Natural killer cell treated with Interleukin-12 subunit alpha and Interleukin-12 subunit beta and Interleukin-15 and Interleukin-18, amount 100 ng/mL, for 72 hours (primary cell): ENCODE results near the gene CNN3. TPM values are rescaled to one million over a fixed set of nuclear protein-coding genes. Genes with fewer than 3 reads are reported as not detected.
"Not testable (repeated sequence)": the region's sequence is repeated elsewhere in the genome, so short reads cannot be mapped to it uniquely, and the experiment has no call there.

ENCODE experiments used
- ATAC-seq, 2 donors: fragments of 150-1000 bp; cut with Tn5 transposase in 1 of 2; sonication (Bioruptor Pico), chemical (Tn5 transposase) in 1 of 2; 2 replicates each; pipeline ENCODE4 v1.10.0; 2021
- DNase-seq: peaks from one replicate; pipeline ENCODE4 v3.0.0; 2022; ENCODE audit warnings: low spot score
- H3K27ac Mint-ChIP-seq, 2 donors: 1 replicate in 1 of 2; 2 replicates in 1 of 2; pipeline ENCODE4 v1.8.0; 2022; ENCODE audit warnings: mixed read lengths in 2 of 2, mild to moderate bottlenecking in 1 of 2, moderate library complexity in 1 of 2
- H3K27me3 Mint-ChIP-seq, 2 donors: 1 replicate in 1 of 2; 2 replicates in 1 of 2; pipeline ENCODE4 v1.8.0; 2022; ENCODE audit warnings: mixed read lengths in 2 of 2
- H3K36me3 Mint-ChIP-seq: one replicate; pipeline ENCODE4 v1.8.0; 2022; ENCODE audit warnings: mixed read lengths
- H3K4me1 Mint-ChIP-seq, 2 donors: 1 replicate in 1 of 2; 2 replicates in 1 of 2; pipeline ENCODE4 v1.8.0; 2022; ENCODE audit warnings: low read depth in 2 of 2, mixed read lengths in 2 of 2, mild to moderate bottlenecking in 1 of 2
- H3K4me3 Mint-ChIP-seq: one replicate; pipeline ENCODE4 v1.8.0; 2022; ENCODE audit warnings: mixed read lengths
- H3K9me3 Mint-ChIP-seq: 2 replicates; pipeline ENCODE4 v1.8.0; 2022; ENCODE audit warnings: mixed read lengths
- total RNA-seq, 2 donors: library from RNA; stranded (reverse); gene quantifications; one replicate each; pipeline ENCODE4 v1.2.3, GENCODE V29; 2022

Gene CNN3
- total RNA-seq, 2 donors from 2014 or later, result 0.50 TPM; not detected in 1

DNA sequence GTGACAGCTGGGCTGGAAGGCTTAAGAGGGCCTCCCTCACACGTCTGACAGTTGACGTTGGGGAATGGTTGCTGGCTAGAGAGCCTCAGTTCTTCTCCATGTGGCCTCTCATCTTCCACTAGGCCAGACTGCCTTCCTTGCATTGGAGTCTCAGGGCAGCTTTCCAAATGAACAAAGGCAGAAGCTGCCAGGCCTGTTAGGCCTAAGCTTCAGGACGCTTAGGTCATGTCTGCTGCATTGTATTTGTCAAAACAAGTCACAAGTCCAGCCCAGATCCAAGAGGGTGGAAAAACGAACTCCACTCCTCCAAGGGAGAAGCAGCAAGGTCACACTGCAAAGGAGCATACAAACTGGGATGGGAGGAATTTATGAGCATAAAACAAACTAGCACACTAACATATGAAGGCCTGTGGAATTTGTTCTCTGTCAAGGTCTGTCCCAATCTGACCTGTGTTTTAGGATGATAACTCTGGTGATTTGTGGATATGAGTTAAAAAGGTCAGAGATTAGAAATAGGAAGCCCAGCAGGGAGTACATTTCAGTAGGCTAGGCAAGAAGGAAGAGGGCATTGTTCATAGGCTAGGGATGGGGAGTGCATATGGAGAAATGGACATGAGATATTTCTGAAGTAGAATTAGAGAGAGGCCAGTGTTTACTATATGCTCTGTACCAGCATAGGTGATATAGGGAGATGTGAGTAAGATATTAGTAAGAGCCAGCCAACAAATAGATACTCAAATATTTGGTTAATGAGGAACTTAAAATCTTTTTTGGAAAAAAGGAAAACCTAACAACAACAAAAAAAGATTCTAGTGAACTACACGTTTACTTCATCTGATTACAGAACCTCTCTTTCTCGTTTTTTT is 29.1 kb upstream of the CNN3 start:
- no peaks in the 10 kb centered on the region for H3K27me3 Mint-ChIP-seq
- no peaks in the 10 kb centered on the region for H3K36me3 Mint-ChIP-seq
- H3K4me3 Mint-ChIP-seq, result no peak overlapping the region
- H3K9me3 Mint-ChIP-seq, result no peaks in the 10 kb centered on the region
- H3K4me1 Mint-ChIP-seq, result no peaks in the 10 kb centered on the region
- DNase-seq, result no peak
- no peak overlapping the region for H3K27ac Mint-ChIP-seq
- ATAC-seq, result no peak

GRCh38 chr1:94954263-94955220 is 27.6 kb upstream of the CNN3 start:
- H3K27me3 Mint-ChIP-seq, result peaks cover 0 to 3% of the 10 kb centered on the region in 2 donors
- no peak for ATAC-seq
- no peak for DNase-seq
- no peak overlapping the region for H3K4me3 Mint-ChIP-seq
- H3K36me3 Mint-ChIP-seq, result no peaks in the 10 kb centered on the region
- no peaks in the 10 kb centered on the region for H3K9me3 Mint-ChIP-seq
- no peak overlapping the region for H3K27ac Mint-ChIP-seq
- no peaks in the 10 kb centered on the region for H3K4me1 Mint-ChIP-seq

DNA sequence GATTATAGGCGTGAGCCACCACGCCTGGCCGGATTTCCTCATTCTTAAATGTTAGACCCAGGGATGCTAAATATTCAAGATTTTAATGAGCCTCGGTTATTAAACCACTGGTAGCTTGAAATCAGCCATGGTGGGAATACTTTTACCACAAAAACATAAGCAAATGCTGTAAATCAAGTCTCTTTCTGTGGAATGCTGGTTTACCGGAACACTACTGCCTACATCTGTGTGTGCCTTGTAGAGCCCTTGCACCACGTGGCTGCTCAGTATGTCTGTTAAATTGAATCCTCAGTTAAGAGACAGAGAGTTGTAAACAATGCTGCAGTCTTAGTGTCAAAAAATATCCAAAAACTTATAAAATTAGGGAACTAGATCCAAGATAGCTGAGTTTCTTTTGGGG is 26.8 kb upstream of the CNN3 start:
- no peaks in the 10 kb centered on the region for H3K9me3 Mint-ChIP-seq
- ATAC-seq (no peak), DNase-seq (no peak)
- peaks cover 0 to 3% of the 10 kb centered on the region in 2 donors for H3K27me3 Mint-ChIP-seq
- no peak overlapping the region for H3K27ac Mint-ChIP-seq
- H3K4me3 Mint-ChIP-seq, result no peak overlapping the region
- H3K36me3 Mint-ChIP-seq, result no peaks in the 10 kb centered on the region
- H3K4me1 Mint-ChIP-seq, result no peaks in the 10 kb centered on the region

DNA sequence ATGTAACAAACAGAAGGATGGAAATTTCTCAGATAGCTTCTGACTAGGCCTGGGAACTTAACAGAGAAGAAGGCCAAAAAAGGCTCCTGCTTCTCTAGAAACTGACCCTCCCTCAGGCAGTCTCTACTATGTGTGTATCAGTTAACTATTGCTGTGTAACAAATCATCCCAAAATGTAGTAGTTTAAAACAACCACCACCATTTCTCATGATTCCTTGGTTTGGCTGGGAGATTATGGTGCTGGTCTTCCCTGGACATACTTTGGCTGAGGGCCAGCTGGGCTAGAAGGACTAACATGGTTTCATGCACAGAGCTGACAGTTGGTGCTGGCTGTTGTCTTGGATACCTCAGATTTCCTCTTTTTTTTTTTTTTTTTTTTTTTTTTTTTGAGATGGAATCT is 26.2 kb upstream of the CNN3 start:
- no peak overlapping the region for H3K4me3 Mint-ChIP-seq
- no peaks in the 10 kb centered on the region for H3K36me3 Mint-ChIP-seq

DNA sequence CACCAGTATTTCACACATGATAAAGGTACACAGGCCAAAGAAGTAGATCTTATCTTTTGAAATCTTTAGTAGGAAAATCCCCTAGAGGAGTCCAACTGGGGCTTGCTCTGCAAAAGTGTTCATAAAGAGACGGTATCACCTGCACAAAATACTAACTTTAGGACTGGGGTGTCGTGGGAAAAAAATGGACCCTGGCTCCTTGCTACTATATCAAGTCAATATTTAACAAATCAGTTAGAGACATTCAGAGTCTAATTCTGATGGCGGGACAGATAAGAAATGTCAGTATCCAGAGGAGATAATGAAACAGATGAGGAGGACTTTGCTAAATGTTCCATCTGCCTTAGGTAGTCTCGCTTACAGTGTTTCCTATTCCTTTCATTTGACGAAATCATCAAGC is 25.6 kb upstream of the CNN3 start:
- ATAC-seq, result no peak
- DNase-seq, result no peak
- Mint-ChIP-seq H3K4me1 (no peaks in the 10 kb centered on the region), H3K27me3 (peaks cover 0 to 3% of the 10 kb centered on the region in 2 donors), H3K9me3 (no peaks in the 10 kb centered on the region), H3K36me3 (no peaks in the 10 kb centered on the region), H3K4me3 (no peak overlapping the region), H3K27ac (no peak overlapping the region)

More for the DNA sequence above, 26.2 kb upstream of the CNN3 start:
- Mint-ChIP-seq H3K27ac (no peak overlapping the region), H3K27me3 (peaks cover 0 to 3% of the 10 kb centered on the region in 2 donors), H3K9me3 (no peaks in the 10 kb centered on the region), H3K4me1 (no peaks in the 10 kb centered on the region)
- ATAC-seq (no peak), DNase-seq (no peak)

GRCh38 chr1:94951509-94952208 is 24.7 kb upstream of the CNN3 start:
- DNase-seq (no peak), ATAC-seq (no peak)
- Mint-ChIP-seq H3K4me1 (no peaks in the 10 kb centered on the region), H3K27ac (no peak overlapping the region), H3K9me3 (no peaks in the 10 kb centered on the region), H3K4me3 (no peak overlapping the region), H3K36me3 (no peaks in the 10 kb centered on the region), H3K27me3 (peaks cover 0 to 3% of the 10 kb centered on the region in 2 donors)

- DNase-seq (no peak), ATAC-seq (no peak)
- H3K4me3 Mint-ChIP-seq, result no peak overlapping the region
- H3K4me1 Mint-ChIP-seq, result no peaks in the 10 kb centered on the region
- H3K36me3 Mint-ChIP-seq, result no peaks in the 10 kb centered on the region
- H3K27ac Mint-ChIP-seq, result no peak overlapping the region
- H3K27me3 Mint-ChIP-seq, result peaks cover 0 to 6% of the 10 kb centered on the region in 2 donors
- H3K9me3 Mint-ChIP-seq, result no peaks in the 10 kb centered on the region
These were observed 24.1 kb upstream of the CNN3 start for GRCh38 chr1:94951046-94951445.

DNA sequence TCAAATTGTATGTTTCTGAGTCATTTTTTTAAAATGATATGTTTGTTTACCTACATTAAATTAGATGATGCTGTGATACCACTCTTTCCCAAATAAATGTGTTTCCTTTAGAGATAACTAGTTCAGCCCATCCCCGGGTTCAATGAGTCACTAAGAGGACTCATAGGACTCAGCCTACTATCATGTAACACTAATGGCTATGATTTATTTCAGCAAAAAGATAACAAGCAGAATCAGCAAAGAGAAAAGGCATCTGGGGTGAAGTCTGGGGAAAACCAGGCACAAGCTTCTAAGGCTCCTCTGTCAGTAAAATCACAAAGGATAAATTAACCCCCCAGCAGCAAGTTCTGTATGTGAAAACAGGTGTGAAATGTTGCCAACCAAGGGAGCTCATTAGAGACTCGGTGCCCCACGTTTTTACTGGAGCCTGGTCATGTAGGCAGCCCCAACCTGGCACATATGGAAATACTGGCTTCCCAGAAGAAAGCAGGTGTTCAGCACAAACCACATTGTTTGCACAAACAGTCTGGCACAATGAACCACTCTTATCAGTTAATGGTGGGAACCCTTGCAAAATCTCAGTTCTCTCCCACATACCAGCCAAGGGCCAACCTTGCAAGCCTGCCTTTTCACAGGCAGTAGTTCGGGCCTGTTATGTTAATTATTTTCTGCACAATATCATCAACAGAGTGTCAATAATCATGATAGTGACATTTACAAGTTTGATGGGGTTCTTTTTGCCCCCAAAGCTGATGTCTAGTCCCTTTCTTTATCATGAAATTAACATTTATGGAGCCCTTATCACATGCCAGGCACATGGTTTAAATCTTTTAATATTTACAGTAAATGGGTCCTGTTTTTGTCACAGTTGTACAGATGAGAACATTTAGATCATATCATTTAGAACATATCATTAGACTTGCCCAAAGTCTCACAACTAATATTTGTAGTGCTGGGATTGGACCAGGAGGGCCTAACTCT is 23.1 kb upstream of the CNN3 start:
- Mint-ChIP-seq H3K9me3 (no peaks in the 10 kb centered on the region), H3K27ac (no peak overlapping the region), H3K4me3 (no peak overlapping the region), H3K4me1 (no peaks in the 10 kb centered on the region), H3K36me3 (no peaks in the 10 kb centered on the region), H3K27me3 (peaks cover 0 to 9% of the 10 kb centered on the region in 2 donors)
- no peak for DNase-seq
- no peak for ATAC-seq

DNA sequence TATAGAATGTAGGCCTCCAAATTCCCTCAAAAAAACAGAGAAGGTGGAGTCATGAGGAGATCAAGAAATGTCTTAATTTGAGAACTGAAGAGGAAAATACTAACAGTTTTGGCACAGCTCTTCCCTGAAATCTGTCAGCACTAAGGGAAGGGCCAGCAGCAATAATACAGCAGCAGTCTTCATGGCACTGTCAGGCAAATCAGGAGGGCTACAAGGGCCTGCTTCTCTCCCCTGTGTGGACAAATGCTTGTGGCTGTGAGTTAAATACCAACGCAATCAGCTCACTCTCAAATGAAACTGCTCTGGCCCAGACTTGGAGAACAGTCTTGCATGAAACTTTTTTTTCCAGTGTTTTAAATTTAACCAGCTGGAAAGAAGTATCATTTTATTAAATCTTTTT is 20.5 kb upstream of the CNN3 start:
- Mint-ChIP-seq H3K36me3 (no peaks in the 10 kb centered on the region), H3K4me3 (no peak overlapping the region), H3K9me3 (no peaks in the 10 kb centered on the region), H3K4me1 (no peaks in the 10 kb centered on the region), H3K27ac (no peak overlapping the region), H3K27me3 (peaks cover 11 to 22% of the 10 kb centered on the region in 2 donors)
- no peak for DNase-seq
- no peak for ATAC-seq

GRCh38 chr1:94946886-94947285 is 20.0 kb upstream of the CNN3 start:
- Mint-ChIP-seq H3K4me1 (no peaks in the 10 kb centered on the region), H3K36me3 (no peaks in the 10 kb centered on the region), H3K27me3 (peaks cover 11 to 22% of the 10 kb centered on the region in 2 donors), H3K4me3 (no peak overlapping the region), H3K9me3 (no peaks in the 10 kb centered on the region), H3K27ac (no peak overlapping the region)
- no peak for ATAC-seq
- no peak for DNase-seq

GRCh38 chr1:94942171-94943128 is 15.5 kb upstream of the CNN3 start:
- ATAC-seq (no peak), DNase-seq (no peak)
- no peak overlapping the region for H3K27ac Mint-ChIP-seq
- no peaks in the 10 kb centered on the region for H3K9me3 Mint-ChIP-seq
- peaks cover 20 to 27% of the 10 kb centered on the region in 2 donors for H3K27me3 Mint-ChIP-seq
- no peaks in the 10 kb centered on the region for H3K36me3 Mint-ChIP-seq
- no peaks in the 10 kb centered on the region for H3K4me1 Mint-ChIP-seq
- H3K4me3 Mint-ChIP-seq, result no peak overlapping the region

DNA sequence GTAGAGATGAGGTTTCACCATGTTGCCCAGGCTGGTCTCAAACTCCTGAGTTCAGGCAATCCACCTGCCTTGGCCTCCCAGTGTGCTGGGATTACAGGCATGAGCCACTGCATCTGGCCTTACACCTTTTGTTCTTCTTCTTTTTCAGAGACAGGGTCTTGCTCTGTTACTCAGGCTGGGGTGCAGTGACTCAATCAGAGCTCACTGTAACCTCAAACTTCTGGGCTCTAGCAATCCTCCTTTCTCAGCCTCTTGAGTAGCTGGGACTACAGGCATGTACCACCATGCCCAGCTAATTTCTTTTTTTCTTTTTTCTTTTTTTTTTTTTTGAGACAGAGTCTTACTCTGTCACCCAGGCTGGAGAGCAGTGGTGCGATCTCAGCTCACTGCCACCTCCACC is 14.6 kb upstream of the CNN3 start:
- not testable (repeated sequence) for H3K27ac Mint-ChIP-seq, H3K4me3 Mint-ChIP-seq, ATAC-seq, H3K9me3 Mint-ChIP-seq, H3K36me3 Mint-ChIP-seq, DNase-seq, H3K4me1 Mint-ChIP-seq
- H3K27me3 Mint-ChIP-seq, result peaks cover 23 to 27% of the 10 kb centered on the region in 2 donors
